ENCODE measurements around the gene SHD. TPM values are rescaled to one million over a fixed set of nuclear protein-coding genes. Genes with fewer than 3 reads are reported as not detected.

Gene SHD
- total and polyA plus RNA-seq, 9 of the 15 experiments (the other 6 are each of a cell fraction or from before 2014, with no cell fraction given) = 0.05 to 0.62 (median 0.15) TPM; not detected in 5

GRCh38 chr19:4233282-4233853, 45.7 kb upstream of the SHD start (continued):
- TF ChIP-seq, protein P1, sequence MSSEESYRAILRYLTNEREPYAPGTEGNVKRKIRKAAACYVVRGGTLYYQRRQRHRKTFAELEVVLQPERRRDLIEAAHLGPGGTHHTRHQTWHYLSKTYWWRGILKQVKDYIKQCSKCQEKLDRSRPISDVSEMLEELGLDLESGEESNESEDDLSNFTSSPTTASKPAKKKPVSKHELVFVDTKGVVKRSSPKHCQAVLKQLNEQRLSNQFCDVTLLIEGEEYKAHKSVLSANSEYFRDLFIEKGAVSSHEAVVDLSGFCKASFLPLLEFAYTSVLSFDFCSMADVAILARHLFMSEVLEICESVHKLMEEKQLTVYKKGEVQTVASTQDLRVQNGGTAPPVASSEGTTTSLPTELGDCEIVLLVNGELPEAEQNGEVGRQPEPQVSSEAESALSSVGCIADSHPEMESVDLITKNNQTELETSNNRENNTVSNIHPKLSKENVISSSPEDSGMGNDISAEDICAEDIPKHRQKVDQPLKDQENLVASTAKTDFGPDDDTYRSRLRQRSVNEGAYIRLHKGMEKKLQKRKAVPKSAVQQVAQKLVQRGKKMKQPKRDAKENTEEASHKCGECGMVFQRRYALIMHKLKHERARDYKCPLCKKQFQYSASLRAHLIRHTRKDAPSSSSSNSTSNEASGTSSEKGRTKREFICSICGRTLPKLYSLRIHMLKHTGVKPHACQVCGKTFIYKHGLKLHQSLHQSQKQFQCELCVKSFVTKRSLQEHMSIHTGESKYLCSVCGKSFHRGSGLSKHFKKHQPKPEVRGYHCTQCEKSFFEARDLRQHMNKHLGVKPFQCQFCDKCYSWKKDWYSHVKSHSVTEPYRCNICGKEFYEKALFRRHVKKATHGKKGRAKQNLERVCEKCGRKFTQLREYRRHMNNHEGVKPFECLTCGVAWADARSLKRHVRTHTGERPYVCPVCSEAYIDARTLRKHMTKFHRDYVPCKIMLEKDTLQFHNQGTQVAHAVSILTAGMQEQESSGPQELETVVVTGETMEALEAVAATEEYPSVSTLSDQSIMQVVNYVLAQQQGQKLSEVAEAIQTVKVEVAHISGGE (CRISPR knock-in tag; IDR thresholded peaks at IDR 0.05) = no peak
- peak; percentile 61; the same call in 1 of the 2 replicates for TF ChIP-seq NKRF (IDR thresholded peaks at IDR 0.05; ENCODE audit: borderline replicate concordance)
- TF ChIP-seq, protein P2, sequence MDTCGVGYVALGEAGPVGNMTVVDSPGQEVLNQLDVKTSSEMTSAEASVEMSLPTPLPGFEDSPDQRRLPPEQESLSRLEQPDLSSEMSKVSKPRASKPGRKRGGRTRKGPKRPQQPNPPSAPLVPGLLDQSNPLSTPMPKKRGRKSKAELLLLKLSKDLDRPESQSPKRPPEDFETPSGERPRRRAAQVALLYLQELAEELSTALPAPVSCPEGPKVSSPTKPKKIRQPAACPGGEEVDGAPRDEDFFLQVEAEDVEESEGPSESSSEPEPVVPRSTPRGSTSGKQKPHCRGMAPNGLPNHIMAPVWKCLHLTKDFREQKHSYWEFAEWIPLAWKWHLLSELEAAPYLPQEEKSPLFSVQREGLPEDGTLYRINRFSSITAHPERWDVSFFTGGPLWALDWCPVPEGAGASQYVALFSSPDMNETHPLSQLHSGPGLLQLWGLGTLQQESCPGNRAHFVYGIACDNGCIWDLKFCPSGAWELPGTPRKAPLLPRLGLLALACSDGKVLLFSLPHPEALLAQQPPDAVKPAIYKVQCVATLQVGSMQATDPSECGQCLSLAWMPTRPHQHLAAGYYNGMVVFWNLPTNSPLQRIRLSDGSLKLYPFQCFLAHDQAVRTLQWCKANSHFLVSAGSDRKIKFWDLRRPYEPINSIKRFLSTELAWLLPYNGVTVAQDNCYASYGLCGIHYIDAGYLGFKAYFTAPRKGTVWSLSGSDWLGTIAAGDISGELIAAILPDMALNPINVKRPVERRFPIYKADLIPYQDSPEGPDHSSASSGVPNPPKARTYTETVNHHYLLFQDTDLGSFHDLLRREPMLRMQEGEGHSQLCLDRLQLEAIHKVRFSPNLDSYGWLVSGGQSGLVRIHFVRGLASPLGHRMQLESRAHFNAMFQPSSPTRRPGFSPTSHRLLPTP (IDR thresholded peaks at IDR 0.05; ENCODE audit: borderline replicate concordance, extremely low read depth, insufficient read length) = no peak
- TF ChIP-seq MXI1 (IDR thresholded peaks at IDR 0.05; ENCODE audit: low read depth, low read length) = no peak
- TF ChIP-seq KLF1 (tag; IDR thresholded peaks at IDR 0.05) = no peak
- TF ChIP-seq CBFA2T3 (IDR thresholded peaks at IDR 0.05) = 0 out of 2 replicates have a peak, but pooled peaks have one; percentile 5
- TF ChIP-seq, protein P3, sequence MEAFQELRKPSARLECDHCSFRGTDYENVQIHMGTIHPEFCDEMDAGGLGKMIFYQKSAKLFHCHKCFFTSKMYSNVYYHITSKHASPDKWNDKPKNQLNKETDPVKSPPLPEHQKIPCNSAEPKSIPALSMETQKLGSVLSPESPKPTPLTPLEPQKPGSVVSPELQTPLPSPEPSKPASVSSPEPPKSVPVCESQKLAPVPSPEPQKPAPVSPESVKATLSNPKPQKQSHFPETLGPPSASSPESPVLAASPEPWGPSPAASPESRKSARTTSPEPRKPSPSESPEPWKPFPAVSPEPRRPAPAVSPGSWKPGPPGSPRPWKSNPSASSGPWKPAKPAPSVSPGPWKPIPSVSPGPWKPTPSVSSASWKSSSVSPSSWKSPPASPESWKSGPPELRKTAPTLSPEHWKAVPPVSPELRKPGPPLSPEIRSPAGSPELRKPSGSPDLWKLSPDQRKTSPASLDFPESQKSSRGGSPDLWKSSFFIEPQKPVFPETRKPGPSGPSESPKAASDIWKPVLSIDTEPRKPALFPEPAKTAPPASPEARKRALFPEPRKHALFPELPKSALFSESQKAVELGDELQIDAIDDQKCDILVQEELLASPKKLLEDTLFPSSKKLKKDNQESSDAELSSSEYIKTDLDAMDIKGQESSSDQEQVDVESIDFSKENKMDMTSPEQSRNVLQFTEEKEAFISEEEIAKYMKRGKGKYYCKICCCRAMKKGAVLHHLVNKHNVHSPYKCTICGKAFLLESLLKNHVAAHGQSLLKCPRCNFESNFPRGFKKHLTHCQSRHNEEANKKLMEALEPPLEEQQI (IDR thresholded peaks at IDR 0.05) = no peak
- no peak for TF ChIP-seq TEAD4 (IDR thresholded peaks at IDR 0.05; ENCODE audit: low read length)
- no peak for TF ChIP-seq TEAD4 (CRISPR knock-in tag; IDR thresholded peaks at IDR 0.05; ENCODE audit: borderline replicate concordance)
- TF ChIP-seq ETV1 (tag; conservative IDR thresholded peaks at IDR 0.05; ENCODE audit: low read depth) = no peak
- TF ChIP-seq, protein P4, sequence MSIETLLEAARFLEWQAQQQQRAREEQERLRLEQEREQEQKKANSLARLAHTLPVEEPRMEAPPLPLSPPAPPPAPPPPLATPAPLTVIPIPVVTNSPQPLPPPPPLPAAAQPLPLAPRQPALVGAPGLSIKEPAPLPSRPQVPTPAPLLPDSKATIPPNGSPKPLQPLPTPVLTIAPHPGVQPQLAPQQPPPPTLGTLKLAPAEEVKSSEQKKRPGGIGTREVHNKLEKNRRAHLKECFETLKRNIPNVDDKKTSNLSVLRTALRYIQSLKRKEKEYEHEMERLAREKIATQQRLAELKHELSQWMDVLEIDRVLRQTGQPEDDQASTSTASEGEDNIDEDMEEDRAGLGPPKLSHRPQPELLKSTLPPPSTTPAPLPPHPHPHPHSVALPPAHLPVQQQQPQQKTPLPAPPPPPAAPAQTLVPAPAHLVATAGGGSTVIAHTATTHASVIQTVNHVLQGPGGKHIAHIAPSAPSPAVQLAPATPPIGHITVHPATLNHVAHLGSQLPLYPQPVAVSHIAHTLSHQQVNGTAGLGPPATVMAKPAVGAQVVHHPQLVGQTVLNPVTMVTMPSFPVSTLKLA (conservative IDR thresholded peaks at IDR 0.05) = no peak
- no peak for TF ChIP-seq TCF15 (CRISPR knock-in tag; IDR thresholded peaks at IDR 0.05)
- no peak for TF ChIP-seq ZNF23 (CRISPR knock-in tag; IDR thresholded peaks at IDR 0.05)
